NT2/D1 (cell line): ENCODE measurements around the gene TMEM191B.
"Not testable (repeated sequence)": the region's sequence is repeated elsewhere in the genome, so short reads cannot be mapped to it uniquely, and the experiment has no call there.

Source experiments
- YY1 ChIP-seq: IDR thresholded peaks from 2 replicates; pipeline ENCODE4 v1.6.1; 2011; ENCODE audit not compliant: insufficient read length, insufficient read depth
- ZNF274 ChIP-seq: IDR thresholded peaks from 2 replicates; pipeline ENCODE4 v1.6.1; 2011; ENCODE audit warnings: mild to moderate bottlenecking, low read depth, low read length

- not testable (repeated sequence) for TF ChIP-seq ZNF274, YY1
Measured at GRCh38 chr22:18570509-18571246, 43.1 kb downstream of the TMEM191B start.
